ENCODE results near the gene CPNE5.

The CPNE5 gene

DNA sequence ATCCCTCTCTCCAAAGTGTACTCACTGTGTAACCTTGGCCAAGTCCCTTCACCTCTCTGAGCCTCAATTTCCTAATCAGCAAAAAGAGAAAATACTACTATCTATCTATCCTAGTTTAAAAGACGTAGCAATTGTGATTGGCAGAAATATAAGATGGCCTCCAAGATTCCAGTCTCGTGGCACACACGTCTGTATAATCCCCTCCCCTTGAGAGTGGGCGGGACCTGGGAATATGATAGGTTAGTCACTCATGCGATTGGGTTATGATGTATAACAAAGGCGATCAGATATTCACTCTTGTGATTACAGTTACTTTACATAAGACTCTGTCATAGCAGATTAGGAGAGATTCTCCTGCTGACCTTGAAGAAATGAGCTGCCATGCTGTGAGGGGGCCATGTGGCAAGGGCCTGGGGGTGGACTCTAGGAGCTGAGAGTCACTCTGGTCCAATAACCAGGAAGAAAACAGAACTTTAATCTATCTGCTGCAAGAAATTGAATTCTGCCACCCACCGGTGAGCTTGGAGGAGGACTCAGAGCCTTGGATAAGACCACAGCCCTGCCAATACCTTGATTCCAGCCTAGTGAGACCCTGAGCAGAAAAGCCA lies 6.0 kb downstream of the CPNE5 start:
- Histone ChIP-seq H3K9ac (ENCODE audit: low read length) (no peak overlapping the region), H3K4me3 (ENCODE audit: low read length) (no peak overlapping the region), H2AFZ (ENCODE audit: low read depth, low read length) (no peak overlapping the region), H3K27me3 (ENCODE audit: low read depth, low read length) (peaks cover 7% of the 10 kb centered on the region), H3K4me2 (ENCODE audit: low read length) (no peak overlapping the region), H3K79me2 (ENCODE audit: low read length) (no peaks in the 10 kb centered on the region), H4K20me1 (ENCODE audit: insufficient read depth, low read length) (no peaks in the 10 kb centered on the region), H3K4me1 (ENCODE audit: low read length) (no peaks in the 10 kb centered on the region), H3K9me3 (ENCODE audit: insufficient read depth, low read length) (no peaks in the 10 kb centered on the region), H3K27ac (ENCODE audit: low read length) (no peak overlapping the region), H3K36me3 (replicated peaks; ENCODE audit: low read depth, low read length) (no peaks in the 10 kb centered on the region)
- no peak for TF ChIP-seq EZH2phosphoT487 (IDR thresholded peaks at IDR 0.05; ENCODE audit: low read depth)
- TF ChIP-seq, protein P1, sequence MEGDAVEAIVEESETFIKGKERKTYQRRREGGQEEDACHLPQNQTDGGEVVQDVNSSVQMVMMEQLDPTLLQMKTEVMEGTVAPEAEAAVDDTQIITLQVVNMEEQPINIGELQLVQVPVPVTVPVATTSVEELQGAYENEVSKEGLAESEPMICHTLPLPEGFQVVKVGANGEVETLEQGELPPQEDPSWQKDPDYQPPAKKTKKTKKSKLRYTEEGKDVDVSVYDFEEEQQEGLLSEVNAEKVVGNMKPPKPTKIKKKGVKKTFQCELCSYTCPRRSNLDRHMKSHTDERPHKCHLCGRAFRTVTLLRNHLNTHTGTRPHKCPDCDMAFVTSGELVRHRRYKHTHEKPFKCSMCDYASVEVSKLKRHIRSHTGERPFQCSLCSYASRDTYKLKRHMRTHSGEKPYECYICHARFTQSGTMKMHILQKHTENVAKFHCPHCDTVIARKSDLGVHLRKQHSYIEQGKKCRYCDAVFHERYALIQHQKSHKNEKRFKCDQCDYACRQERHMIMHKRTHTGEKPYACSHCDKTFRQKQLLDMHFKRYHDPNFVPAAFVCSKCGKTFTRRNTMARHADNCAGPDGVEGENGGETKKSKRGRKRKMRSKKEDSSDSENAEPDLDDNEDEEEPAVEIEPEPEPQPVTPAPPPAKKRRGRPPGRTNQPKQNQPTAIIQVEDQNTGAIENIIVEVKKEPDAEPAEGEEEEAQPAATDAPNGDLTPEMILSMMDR (IDR thresholded peaks at IDR 0.05; ENCODE audit: low read depth, low read length): no peak

DNA sequence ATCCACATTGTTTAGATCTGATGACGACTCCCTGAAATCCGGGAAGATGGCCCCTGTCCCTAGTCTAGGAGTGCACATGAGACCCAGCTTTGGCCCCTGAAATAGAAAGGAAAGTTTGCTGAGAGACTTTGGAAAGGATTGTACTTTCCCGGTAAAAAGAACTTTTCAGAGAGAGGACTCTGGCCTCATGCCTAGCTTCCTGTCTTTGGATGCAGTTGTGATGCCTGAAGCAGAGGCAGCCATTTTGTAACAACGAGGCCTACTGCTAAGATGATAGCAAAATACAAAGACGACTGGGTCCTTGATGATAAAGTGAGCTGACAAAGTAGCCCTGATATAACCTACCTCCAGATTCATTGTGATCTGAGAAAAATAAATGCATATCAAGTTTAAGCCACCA lies 6.9 kb downstream of the CPNE5 start:
- H3K4me1 ChIP-seq (ENCODE audit: low read length): no peaks in the 10 kb centered on the region
- H3K4me3 ChIP-seq (ENCODE audit: low read length): no peak overlapping the region
- no peak overlapping the region for H3K9ac ChIP-seq (ENCODE audit: low read length)
- no peak overlapping the region for H2AFZ ChIP-seq (ENCODE audit: low read depth, low read length)
- TF ChIP-seq, protein P1 (IDR thresholded peaks at IDR 0.05; ENCODE audit: low read depth, low read length): no peak
- TF ChIP-seq EZH2phosphoT487 (IDR thresholded peaks at IDR 0.05; ENCODE audit: low read depth): no peak
- no peaks in the 10 kb centered on the region for H3K9me3 ChIP-seq (ENCODE audit: insufficient read depth, low read length)
- no peaks in the 10 kb centered on the region; the same call in none of the 2 replicates for H3K27me3 ChIP-seq (ENCODE audit: low read depth, low read length)
- H3K79me2 ChIP-seq (ENCODE audit: low read length): no peaks in the 10 kb centered on the region
- H4K20me1 ChIP-seq (ENCODE audit: insufficient read depth, low read length): no peaks in the 10 kb centered on the region
- H3K4me2 ChIP-seq (ENCODE audit: low read length): no peak overlapping the region
- H3K27ac ChIP-seq (ENCODE audit: low read length): no peak overlapping the region
- H3K36me3 ChIP-seq (replicated peaks; ENCODE audit: low read depth, low read length): no peaks in the 10 kb centered on the region

DNA sequence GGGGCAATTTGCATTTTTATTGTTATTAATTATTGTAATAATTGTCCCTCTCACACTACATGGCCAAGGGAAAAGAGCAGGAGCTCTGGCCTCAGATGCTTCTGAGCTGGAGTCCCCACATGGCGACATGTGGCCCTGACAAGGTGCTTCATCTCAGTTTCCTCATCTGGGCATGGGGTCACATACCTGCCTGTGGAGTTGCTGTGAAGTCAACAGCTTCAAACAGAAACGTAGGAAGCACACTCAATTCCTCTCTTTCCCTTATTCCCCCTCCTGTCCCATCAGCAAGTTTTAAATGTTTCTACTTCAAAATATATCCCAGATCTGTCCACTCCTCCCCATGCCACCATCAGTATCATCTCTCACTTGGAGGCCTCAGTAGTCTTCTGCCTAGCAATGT lies 8.7 kb downstream of the CPNE5 start:
- no peaks in the 10 kb centered on the region for H3K9me3 ChIP-seq (ENCODE audit: insufficient read depth, low read length)
- H3K4me3 ChIP-seq (ENCODE audit: low read length): no peak overlapping the region
- no peak for TF ChIP-seq EZH2phosphoT487 (IDR thresholded peaks at IDR 0.05; ENCODE audit: low read depth)
- TF ChIP-seq, protein P1 (IDR thresholded peaks at IDR 0.05; ENCODE audit: low read depth, low read length): no peak
- H3K79me2 ChIP-seq (ENCODE audit: low read length): no peaks in the 10 kb centered on the region
- no peak overlapping the region for H3K27ac ChIP-seq (ENCODE audit: low read length)
- no peak overlapping the region for H3K4me2 ChIP-seq (ENCODE audit: low read length)
- peaks cover 3% of the 10 kb centered on the region; the same call in 1 of the 2 replicates for H3K4me1 ChIP-seq (ENCODE audit: low read length)
- H3K36me3 ChIP-seq (replicated peaks; ENCODE audit: low read depth, low read length): no peaks in the 10 kb centered on the region
- H3K27me3 ChIP-seq (ENCODE audit: low read depth, low read length): no peaks in the 10 kb centered on the region; the same call in 1 of the 2 replicates
- H3K9ac ChIP-seq (ENCODE audit: low read length): no peak overlapping the region
- H2AFZ ChIP-seq (ENCODE audit: low read depth, low read length): no peak overlapping the region
- no peaks in the 10 kb centered on the region for H4K20me1 ChIP-seq (ENCODE audit: insufficient read depth, low read length)

DNA sequence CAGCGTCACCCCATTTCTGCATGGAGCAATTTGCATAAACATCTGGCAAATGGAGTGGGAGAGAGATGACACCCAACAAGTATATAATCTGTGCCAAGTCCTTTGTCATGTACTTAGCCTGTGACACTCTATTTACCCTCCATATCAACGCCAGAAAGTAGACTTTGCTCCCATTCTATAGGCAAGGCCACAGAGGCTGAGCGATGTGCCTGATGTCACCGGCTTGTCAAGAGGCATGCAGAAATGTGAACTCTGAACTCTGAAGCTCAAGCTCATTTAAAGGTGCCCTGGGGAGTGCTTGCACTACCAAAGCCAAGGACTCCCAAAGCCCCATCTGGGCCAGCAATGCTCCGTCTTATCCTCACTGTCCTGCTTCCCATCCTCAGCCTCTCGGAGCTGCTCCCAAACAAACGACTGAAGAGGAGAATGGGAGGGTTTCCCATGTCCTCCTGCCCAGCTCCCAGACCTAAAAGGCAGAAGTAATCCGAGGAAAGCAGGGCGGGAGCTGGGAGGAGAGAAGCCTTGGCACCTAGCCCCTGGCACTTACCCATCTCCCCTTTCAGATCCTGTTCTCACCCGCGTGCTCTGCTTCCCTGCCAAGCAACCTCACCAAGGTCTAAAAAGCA lies 9.2 kb downstream of the CPNE5 start:
- Histone ChIP-seq H3K27me3 (ENCODE audit: low read depth, low read length) (no peaks in the 10 kb centered on the region; the same call in 1 of the 2 replicates), H3K4me3 (ENCODE audit: low read length) (no peak overlapping the region), H2AFZ (ENCODE audit: low read depth, low read length) (no peak overlapping the region), H3K9ac (ENCODE audit: low read length) (no peak overlapping the region), H3K36me3 (replicated peaks; ENCODE audit: low read depth, low read length) (no peaks in the 10 kb centered on the region), H3K27ac (ENCODE audit: low read length) (no peak overlapping the region), H3K4me2 (ENCODE audit: low read length) (no peak overlapping the region), H4K20me1 (ENCODE audit: insufficient read depth, low read length) (no peaks in the 10 kb centered on the region), H3K4me1 (ENCODE audit: low read length) (peaks cover 3% of the 10 kb centered on the region; the same call in 1 of the 2 replicates), H3K9me3 (ENCODE audit: insufficient read depth, low read length) (no peaks in the 10 kb centered on the region), H3K79me2 (ENCODE audit: low read length) (no peaks in the 10 kb centered on the region)
- TF ChIP-seq, protein P1 (IDR thresholded peaks at IDR 0.05; ENCODE audit: low read depth, low read length): no peak
- TF ChIP-seq EZH2phosphoT487 (IDR thresholded peaks at IDR 0.05; ENCODE audit: low read depth): no peak

Data from OCI-LY3 (cell line).